Liver (tissue), 3 donors: ENCODE results near the gene ZFAND3.

Source experiments
- EGR1 ChIP-seq, 2 donors: IDR thresholded peaks; 2 replicates each; pipeline ENCODE4 v1.6.1; 2016 to 2018; ENCODE audit warnings: antibody characterized with exemption in 2 of 2, low read depth in 2 of 2
- HNF4G ChIP-seq: IDR thresholded peaks from 2 replicates; pipeline ENCODE4 v1.6.1; 2016; ENCODE audit warnings: antibody characterized with exemption
- JUND ChIP-seq, 2 donors: IDR thresholded peaks; 2 replicates each; pipeline ENCODE4 v1.6.1; 2016; ENCODE audit warnings: antibody characterized with exemption in 2 of 2
- MAX ChIP-seq: IDR thresholded peaks from 2 replicates; pipeline ENCODE4 v1.6.1; 2016; ENCODE audit warnings: antibody characterized with exemption
- NR2F2 ChIP-seq: IDR thresholded peaks from 2 replicates; pipeline ENCODE4 v1.6.1; 2016; ENCODE audit warnings: antibody characterized with exemption
- RAD21 ChIP-seq, 2 donors: IDR thresholded peaks; 2 replicates each; pipeline ENCODE4 v1.6.1; 2016; ENCODE audit warnings: antibody characterized with exemption in 2 of 2, mild to moderate bottlenecking in 2 of 2
- RXRA ChIP-seq, 2 donors: IDR thresholded peaks; 2 replicates each; pipeline ENCODE4 v1.6.1; 2017 to 2018; ENCODE audit warnings: antibody characterized with exemption in 2 of 2, mild to moderate bottlenecking in 1 of 2
- SP1 ChIP-seq: IDR thresholded peaks from 2 replicates; pipeline ENCODE4 v1.6.1; 2018; ENCODE audit warnings: antibody characterized with exemption, mild to moderate bottlenecking
- TAF1 ChIP-seq: conservative IDR thresholded peaks from 2 replicates; pipeline ENCODE4 v1.6.1; 2016; ENCODE audit warnings: antibody characterized with exemption, mild to moderate bottlenecking
- YY1 ChIP-seq: IDR thresholded peaks from 2 replicates; pipeline ENCODE4 v1.6.1; 2016; ENCODE audit warnings: antibody characterized with exemption, mild to moderate bottlenecking
- ZBTB33 ChIP-seq: IDR thresholded peaks from 2 replicates; pipeline ENCODE4 v1.6.1; 2016; ENCODE audit warnings: antibody characterized with exemption
- TF ChIP-seq, protein P1 (sequence below): fragments of 150-350 bp; IDR thresholded peaks from 2 replicates; pipeline ENCODE4 v1.5.1; 2017; ENCODE audit warnings: improper control_type of control experiment, low read depth, low read length; ENCODE audit not compliant: missing input control
- TF ChIP-seq, protein P2 (sequence below): IDR thresholded peaks from 2 replicates; pipeline ENCODE4 v1.6.1; 2016; ENCODE audit warnings: antibody characterized with exemption, mild to moderate bottlenecking
- donor health status: healthy.
- donor health status: healthy.

DNA sequence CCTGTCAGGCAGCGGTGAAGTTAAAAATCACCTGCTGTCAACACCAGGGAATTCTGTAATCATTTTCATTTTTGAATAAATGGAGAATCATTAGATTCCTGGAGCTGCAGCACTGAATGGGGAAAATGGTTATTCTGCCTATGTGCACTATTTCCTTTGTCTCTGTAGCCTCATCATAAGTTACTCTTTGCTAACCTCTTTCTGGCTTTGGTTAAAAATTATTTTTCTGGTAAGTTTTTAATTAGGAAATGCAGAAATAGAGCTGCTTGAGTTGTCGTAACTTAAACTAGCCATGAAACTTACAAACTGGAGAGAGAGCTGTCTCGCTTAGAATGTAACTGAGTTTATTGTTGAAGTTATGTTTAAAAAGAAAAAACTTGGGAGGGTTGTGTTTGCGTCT is 28.8 kb downstream of the ZFAND3 start:
- TF ChIP-seq, protein P1, sequence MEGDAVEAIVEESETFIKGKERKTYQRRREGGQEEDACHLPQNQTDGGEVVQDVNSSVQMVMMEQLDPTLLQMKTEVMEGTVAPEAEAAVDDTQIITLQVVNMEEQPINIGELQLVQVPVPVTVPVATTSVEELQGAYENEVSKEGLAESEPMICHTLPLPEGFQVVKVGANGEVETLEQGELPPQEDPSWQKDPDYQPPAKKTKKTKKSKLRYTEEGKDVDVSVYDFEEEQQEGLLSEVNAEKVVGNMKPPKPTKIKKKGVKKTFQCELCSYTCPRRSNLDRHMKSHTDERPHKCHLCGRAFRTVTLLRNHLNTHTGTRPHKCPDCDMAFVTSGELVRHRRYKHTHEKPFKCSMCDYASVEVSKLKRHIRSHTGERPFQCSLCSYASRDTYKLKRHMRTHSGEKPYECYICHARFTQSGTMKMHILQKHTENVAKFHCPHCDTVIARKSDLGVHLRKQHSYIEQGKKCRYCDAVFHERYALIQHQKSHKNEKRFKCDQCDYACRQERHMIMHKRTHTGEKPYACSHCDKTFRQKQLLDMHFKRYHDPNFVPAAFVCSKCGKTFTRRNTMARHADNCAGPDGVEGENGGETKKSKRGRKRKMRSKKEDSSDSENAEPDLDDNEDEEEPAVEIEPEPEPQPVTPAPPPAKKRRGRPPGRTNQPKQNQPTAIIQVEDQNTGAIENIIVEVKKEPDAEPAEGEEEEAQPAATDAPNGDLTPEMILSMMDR = no peak
- TF ChIP-seq ZBTB33 = no peak
- no peak for TF ChIP-seq RAD21 (IDR thresholded peaks at IDR 0.05)
- TF ChIP-seq MAX = no peak
- TF ChIP-seq YY1 = no peak
- TF ChIP-seq NR2F2 = no peak
- TF ChIP-seq, protein P2, sequence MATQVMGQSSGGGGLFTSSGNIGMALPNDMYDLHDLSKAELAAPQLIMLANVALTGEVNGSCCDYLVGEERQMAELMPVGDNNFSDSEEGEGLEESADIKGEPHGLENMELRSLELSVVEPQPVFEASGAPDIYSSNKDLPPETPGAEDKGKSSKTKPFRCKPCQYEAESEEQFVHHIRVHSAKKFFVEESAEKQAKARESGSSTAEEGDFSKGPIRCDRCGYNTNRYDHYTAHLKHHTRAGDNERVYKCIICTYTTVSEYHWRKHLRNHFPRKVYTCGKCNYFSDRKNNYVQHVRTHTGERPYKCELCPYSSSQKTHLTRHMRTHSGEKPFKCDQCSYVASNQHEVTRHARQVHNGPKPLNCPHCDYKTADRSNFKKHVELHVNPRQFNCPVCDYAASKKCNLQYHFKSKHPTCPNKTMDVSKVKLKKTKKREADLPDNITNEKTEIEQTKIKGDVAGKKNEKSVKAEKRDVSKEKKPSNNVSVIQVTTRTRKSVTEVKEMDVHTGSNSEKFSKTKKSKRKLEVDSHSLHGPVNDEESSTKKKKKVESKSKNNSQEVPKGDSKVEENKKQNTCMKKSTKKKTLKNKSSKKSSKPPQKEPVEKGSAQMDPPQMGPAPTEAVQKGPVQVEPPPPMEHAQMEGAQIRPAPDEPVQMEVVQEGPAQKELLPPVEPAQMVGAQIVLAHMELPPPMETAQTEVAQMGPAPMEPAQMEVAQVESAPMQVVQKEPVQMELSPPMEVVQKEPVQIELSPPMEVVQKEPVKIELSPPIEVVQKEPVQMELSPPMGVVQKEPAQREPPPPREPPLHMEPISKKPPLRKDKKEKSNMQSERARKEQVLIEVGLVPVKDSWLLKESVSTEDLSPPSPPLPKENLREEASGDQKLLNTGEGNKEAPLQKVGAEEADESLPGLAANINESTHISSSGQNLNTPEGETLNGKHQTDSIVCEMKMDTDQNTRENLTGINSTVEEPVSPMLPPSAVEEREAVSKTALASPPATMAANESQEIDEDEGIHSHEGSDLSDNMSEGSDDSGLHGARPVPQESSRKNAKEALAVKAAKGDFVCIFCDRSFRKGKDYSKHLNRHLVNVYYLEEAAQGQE = no peak
- TF ChIP-seq RXRA (IDR thresholded peaks at IDR 0.05) = no peak
- TF ChIP-seq EGR1 (IDR thresholded peaks at IDR 0.05; ENCODE audit: low read depth in 2 of 2) = no peak
- TF ChIP-seq JUND (IDR thresholded peaks at IDR 0.05) = no peak
- no peak for TF ChIP-seq SP1
- TF ChIP-seq HNF4G = no peak
- TF ChIP-seq TAF1 = no peak
